ENCODE data around the gene KRT13.

The KRT13 gene

DNA sequence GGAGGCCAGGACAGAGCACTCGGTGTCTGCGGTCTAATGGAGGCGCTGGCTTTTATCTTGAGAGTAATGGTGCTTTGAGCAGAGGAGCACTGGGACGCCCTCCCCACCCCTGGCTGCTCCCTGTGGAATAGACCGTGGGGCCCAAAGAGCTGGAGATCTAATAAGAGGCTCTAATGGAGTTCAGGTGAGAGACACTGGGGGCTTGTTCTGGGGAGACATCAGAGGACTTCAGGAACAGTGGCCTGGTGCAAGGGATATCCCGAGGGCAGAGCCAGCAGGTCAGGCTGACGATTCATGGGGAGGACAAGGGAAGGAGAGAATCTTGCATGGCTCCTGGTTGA lies 32.2 kb upstream of the KRT13 start:
- no peak for DNase-seq (ENCODE audit: low spot score)

DNA sequence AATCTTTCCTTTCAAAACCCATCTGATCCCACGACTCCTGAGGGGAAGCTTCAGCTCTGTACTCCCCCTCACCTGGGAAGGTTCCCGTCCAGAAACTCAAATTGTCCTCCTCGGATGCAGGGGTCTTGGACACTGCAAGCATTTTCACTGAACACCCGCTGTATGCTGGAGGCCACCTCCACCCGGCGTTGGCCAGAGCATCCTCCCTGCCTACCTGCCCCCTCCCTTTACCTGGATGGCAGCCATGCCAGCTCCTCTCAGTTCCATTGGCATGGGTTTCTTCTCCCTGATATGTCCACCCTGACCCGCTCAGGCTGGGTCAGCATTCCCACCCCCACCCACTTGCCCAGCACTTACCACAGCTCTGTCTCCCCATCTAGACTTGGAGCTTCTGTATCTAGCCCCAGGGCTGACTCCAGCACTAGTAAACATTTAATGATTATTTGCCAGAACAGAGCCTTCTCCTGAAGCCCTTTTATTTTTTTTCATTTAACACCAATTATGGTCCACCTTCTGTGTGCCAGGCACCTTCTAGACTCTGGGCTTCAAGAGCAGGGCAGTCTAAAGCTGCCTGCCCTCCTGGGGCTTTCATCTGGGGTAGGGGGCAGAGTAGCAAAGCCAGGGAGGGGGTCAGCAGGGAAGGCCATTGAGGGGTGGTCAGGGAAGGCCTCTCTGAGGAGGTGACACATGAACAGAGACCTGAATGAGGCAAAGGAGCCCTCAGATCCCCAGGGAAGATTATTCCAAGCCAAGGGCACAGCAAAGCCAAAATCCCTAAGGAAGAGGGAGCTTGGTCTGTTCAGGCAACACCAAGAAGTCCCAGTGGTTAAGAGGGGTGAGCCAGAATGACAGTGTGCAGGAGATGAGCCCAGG lies 31.6 kb upstream of the KRT13 start:
- no peak for DNase-seq (ENCODE audit: low spot score)

DNA sequence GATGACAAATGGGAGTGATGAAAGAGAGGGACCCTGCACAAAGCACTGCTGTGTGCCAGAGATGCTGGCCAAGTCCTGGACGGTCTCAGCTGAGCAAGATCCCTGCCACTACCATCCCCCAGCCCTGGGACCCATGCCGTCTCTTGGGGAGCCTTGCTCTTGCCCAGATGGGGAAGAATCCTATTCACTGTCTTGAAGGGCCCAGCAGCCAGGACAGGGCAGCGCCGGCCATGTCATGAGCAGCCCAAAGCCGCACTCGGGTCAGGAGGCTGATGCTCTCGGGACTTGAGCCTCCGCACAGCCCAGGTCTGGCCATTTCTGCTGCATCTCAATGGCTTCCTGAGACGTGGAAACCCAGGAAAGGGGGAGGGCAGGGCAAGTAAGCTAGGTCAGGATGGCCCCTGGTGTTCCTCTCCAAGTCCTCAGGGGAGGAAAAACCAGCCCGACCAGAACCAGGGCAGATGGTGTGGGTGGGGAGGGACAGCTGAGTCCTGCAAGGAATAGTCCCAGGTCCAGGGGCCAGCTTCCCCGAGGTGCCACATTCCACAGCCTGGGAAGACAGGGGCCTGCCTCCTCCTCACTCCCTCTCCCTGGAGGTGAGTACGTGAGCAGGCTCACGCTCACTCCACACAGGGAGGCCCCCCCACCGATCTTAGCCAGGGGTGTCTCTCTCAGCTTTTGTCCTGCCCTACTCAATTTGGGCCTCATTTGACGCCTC lies 30.5 kb upstream of the KRT13 start:
- DNase-seq (ENCODE audit: low spot score), result no peak

DNA sequence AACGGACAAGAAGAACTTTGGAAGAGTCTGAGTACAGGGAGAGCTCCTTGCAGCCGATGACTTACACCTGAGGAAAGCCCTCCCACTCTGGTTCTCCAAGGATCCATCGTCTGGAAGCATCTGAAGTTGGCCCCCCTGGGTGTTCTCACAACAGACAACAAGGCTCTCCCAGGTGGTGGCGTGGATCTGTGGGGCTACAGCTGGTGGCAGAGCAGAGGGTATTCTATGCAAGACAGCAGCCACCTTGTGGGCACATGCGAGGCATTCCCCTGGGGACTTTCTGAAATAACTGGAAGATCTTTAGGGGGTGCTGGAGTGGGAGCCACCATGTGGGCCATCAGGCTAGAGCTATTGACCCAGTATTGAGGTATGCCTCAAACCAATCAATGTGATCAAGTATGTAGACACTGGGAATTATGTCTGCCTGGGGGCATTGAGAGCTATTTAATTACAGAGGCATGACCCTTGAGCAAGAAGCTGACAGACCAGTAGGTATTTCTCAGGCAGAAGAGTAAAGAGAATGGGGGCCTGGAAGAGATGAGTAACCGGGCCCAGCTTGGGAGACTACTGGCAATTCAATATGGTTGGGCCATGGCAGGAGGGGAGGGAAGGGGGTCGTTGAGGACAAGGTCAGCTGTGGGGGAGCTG lies 29.6 kb upstream of the KRT13 start:
- DNase-seq (ENCODE audit: low spot score), result no peak

DNA sequence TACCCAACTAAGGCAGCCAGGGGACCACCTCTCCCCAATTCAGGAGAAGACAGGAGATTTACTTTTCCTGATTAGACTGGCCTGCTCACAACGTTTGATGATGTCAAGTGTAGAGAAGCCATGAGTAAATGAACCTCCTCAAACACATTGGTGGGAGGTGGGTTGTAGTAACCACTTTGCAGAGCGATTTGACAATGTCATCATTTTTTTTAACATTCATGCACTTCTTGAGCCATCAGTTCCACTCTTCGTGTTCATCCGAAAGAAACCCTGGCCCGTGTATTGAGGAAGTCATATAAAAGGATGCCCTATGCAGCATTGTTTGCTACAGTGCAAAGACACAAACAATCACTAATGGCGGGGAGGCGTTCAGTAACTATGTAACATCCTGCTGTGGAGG lies 28.2 kb upstream of the KRT13 start:
- DNase-seq (ENCODE audit: low spot score), result no peak

DNA sequence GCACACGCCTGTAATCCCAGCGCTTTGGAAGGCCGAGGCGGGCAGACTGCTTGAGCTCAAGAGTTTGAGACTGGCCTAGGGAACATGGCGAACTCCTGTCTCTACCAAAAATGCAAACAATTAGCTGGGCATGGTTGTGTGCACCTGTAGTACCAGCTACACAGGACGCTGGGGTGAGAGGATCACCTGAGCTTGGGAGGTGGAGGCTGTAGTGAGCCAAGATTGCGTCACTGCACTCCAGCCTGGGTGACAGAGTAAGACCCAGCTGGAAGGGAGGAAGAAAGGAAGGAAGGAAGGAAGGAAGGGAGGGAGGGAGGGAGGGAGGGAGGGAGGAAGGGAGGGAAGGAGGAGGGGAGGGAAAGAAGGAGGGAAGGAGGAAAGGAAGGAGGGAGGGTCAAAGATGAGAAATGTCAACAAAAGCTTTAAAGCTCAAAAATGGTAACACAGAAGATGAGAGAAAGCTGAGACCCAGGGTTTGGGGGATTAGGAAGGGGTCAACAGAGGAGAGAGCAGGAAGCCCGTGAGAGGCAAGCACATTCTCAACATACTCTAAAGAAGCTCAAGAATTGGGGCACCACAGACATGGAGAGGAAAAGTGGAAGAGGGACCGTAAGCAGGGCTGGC lies 27.6 kb upstream of the KRT13 start:
- no peak for DNase-seq (ENCODE audit: low spot score)

DNA sequence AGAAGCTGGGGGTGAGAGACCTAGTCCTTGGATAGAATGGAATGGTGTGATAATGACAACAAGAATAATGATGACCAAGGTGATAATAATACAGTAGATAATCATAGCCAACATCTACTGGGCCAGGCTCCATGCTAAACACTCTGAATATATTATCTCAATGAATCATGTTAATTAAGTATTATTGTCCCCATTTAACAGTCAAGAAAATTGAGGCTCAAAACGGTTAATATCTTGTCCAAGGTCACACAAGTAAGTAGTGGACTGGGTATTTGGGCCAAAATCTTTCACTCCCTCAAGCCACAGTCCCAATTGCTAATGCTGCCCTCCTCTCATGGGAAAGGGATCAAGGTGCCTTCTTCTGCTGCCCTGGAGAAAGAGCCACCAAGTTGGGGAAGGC lies 26.6 kb upstream of the KRT13 start:
- no peak for DNase-seq (ENCODE audit: low spot score)

DNA sequence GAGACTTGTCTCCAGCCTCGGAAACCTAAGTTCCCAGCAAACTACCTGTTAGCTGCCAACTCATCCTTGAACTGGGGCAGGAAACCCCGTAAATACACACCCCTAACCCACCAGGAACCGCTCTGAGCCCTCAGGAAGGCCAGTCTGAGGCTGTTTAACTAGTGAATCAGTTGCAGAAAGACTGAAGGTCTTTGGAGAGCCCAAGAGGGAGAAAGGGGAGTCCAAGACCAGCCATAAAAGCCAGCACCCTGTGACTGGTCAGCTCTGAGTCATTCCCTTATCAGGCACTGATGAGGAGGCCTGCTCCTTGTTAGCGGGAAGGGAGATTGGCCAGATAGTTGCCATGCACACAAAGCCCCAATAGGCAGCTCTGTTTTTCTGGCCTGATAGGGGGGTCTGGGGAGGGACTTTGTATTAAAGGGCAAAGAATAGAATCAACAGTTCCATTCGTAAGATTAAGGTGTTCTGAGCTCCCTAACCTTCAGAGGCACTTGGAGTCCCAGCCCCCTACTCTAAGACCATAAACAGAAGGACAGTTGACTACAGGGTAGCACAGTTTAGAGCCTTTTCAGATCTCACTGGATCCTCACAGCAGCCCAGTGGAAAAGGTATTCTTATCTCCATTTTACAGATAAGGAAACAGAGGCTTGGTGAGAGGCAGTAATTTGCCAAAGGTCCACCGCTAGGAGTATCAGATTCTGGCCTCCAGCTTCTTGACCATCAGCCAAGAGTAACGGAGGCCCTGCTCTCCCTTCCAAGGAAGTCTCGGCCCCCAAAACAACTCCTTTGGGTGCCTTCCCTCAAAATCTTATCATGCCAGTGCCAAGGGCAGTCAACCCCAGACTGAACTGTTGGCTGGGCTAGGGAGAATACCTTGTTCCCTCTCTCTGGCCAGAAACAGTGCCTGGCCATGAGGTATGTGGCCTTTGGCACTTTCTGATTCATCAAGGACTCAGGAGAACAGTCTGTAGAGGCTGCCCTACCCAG lies 24.9 kb upstream of the KRT13 start:
- peak; percentile 80 for DNase-seq (ENCODE audit: low spot score)

DNA sequence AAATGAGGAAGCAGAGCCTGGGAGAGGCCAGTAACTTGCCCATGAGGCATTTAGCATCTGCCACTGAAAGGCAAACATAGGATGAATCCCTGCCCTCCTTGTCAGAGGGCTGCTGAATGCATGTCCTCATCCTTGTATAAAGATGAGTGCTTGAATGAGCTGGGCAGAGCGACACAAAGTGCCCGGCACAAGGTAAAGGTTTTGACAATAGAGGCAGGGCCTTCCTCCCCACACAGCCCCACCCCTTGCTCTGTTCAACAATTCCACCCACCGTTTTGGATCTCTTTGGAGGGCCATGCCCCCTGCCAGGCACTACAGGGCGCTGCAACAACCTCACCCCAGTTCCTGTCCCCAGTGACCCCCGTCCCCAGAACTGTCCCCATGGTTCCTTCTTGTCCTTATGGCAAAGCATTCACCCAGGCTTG lies 24.1 kb upstream of the KRT13 start:
- no peak for DNase-seq (ENCODE audit: low spot score)

DNA sequence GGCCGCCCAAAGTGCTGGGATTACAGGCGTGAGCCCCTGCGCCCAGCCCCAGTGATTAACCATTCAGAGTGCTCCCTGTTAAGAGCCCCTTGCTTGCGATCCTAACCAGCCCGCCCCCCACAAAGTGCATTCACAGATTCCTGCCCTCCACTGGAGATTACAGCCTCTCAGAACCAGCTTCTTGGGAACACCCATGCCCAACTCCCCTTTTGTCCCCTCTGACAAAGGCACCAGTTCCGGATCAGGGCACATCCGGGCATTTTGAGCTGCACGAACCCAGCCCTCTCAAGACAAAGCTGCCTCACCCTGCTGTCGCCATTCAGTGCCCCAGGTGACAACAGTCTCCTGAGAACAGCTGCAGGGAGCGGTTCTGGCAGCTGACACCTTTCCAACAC lies 23.5 kb upstream of the KRT13 start:
- no peak for DNase-seq (ENCODE audit: low spot score)

DNA sequence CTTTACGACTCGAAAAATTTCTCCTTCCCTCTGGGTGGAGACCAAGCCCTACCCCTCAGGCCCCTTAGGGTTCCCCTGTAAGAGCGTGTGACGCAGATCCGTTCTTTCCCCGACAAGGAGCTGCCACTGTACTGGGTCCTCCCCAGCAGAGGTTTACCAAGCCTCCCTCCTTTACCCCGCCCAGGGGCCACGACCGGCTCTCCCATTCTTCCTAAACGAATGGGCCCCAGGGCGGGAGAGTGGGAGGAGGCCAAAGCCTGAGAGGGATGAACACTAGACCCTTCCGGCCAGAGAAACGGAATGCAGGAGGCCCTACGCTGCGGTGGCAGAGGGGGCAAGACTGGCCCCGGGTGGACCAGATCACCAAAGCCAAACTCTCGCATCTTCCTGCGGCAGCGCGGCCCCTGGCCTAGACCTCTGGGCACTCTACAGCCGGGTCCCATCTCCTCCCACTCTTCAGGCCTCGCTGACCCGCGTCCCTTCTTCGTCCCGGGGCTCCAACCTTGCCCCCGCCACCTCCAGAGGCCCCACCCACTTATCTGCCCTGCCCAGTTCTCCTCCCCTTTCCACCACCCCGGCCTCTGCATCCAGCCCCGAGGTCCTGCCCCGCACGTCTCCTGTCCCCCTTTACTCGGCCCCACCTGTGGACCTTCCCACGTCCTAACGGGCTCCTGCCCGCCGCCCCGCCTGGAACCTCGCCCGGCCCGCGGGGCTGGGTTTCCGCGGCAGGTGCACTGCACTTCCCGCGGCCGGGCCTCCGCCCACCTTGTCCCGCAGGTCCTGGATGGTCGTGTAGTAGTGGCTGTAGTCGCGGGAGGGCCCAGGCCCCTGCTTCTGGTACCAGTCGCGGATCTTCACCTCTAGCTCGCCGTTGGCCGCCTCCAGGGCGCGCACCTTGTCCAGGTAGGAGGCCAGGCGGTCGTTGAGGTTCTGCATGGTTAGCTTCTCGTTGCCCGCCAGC lies 21.9 kb upstream of the KRT13 start:
- DNase-seq (ENCODE audit: low spot score), result peak; percentile 62

DNA sequence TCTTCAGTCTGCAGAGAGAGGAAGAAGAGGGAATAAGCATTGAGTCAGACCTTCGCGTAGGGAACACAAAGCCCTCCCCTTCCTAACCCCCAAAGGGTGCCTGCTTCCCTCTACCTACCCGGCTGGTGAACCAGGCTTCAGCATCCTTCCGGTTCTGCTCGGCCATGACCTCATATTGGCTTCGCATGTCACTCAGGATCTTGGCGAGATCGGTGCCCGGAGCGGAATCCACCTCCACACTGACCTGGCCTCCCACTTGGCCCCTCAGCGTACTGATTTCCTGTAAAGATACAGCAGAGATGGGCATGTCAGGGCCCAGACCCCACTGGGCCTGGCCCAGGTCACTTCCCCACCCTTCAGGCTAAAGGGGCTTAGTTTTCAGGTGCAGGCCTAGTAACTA lies 18.8 kb upstream of the KRT13 start:
- no peak for DNase-seq (ENCODE audit: low spot score)

DNA sequence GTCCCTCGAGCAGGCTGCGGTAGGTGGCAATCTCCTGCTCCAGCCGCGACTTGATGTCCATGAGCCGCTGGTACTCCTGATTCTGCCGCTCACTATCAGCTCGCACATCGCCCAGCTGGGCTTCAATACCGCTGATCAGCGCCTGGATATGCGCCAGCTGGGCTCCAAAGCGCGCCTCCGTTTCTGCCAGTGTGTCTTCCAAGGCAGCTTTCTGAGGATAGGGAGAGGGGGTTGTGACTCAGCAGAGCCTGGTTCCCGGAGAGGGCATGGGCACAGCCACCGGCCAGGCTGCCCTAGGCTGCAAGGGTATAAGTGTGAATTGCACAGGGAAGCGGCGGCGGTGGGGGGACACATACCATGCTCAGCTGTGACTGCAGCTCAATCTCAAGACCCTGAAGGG lies 18.4 kb upstream of the KRT13 start:
- DNase-seq (ENCODE audit: low spot score), result peak; percentile 66

DNA sequence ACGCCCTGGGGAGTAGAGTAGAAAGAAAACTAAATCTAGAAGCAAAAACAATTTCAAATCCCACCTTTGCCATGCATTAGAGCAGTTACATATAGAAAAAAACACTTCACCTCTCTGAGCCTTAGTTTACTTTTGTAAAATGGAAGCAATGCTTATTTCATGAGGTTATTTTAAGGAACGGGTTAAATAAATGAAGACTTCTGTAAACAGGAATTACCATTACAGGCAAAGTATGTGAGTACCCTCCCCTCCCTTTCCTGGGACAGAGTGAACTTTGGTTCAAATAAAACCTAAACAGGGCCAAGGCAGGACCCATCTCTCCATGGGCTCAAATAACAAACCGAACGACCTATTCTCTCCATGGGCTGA lies 17.8 kb upstream of the KRT13 start:
- no peak for DNase-seq (ENCODE audit: low spot score)

DNA sequence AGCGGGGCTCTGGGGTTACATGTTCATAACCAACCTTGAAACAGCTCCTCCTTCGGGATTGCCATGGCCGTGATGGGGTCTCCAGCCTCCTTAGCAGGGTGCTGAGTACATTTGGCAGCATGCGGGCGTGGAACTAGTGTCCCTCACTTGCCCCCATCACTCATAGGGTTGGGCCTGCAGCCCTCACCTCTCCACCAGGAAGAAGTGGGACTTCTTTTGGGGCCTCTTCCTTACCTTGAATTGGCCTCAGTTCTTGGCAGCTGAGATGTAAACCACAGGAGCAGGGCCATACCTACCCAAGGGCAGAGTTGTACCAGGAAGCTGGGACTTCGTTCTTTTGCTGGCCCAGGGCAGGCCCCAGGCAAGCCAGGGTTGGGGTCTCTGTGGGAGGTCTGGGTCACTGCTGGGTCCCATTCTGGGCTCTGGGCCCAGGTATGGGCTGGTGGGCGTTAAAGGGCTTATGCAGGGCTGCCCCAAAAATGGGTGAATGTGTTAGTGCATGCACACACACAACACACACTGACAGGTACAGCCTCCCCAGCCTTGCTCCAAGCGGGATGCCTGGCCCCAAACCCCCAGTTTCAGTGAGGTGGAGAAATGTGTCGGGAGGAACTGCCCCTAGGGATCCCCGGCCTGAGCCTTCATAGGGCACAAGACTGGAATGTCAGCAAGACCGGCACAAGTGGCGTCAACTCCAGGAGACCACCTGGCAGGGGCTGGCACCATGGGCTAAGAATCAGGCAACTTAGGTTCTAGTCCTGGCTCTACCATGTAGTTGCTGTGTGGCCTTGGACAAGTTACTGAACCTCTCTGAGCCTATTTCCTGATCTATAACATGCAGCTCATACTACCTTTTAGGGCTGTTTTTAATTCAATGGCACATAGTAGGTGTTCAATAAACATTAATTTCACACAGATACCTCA lies 17.2 kb upstream of the KRT13 start:
- peak; percentile 82 for DNase-seq (ENCODE audit: low spot score)

DNA sequence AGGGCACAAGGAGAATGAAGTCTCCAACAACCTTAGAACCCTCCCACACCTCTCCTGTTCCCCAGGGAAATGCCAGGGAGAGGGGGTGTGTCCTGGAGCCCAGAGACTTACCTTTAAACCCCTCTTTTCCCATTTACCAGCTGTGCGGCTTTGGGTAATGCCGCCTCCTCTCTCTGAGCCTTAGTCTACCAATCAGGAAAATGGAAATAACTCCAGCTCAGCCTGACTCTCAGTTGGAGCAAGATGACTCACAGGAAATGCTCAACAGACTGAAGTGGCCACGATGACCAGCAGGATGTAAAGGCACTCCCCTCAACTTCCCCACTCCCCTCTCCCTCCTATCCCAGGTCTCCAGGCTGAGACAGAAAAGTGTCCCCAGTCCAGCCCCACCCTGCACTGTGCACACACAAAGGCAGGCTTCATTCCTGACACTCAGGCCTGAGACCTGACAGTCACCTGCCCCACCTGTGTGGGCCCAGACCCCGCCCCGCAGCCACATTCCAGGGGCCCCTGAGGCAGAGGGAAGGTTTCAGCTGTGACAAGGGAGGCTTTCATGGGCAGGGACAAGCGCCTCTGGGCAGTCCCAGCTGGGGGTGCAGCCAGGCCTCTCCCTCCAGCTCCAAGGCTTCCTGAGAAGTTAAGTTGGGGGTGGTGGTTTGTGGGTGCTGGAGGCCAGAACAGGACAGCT lies 16.3 kb upstream of the KRT13 start:
- DNase-seq (ENCODE audit: low spot score), result peak; percentile 99

DNA sequence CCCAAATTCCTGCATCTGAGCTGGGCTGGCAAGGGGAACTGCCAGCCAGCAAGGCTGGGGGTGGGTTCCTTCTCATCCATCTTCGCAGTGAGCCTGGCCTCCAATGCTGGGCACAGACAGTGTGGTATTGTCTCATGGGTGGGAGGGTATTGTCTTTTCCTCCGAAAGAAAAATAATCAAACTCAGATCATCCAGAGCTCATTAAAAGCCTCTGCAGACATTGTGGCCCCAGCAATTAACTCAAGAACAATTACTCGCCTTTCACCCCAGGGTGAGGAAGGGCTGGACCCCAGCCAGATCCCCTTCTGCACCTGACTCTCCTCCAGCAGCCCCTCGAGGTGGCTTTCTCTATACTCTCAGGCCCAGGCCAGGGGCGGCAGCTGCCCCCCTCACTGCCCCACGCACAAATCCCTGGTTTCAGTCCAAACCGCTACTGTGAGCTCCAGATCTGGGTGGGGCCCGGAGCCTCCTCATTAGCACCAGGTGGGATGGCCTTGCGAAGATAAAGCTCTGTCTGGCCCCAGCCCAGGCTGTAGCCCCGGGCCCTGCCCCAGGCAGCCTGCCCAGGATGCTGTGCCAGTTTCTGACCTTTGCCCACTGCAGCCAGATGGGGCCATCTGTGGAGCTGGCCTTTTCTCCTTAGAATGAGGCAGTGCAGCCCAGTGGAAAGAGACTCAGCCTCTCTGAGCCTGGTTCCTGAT lies 15.6 kb upstream of the KRT13 start:
- peak; percentile 77 for DNase-seq (ENCODE audit: low spot score)
